GM19023 (cell line): ENCODE results near the gene CRIM1.
A peak's percentile ranks its signal among the peaks of the same experiment; 100 is the strongest.

Experiments
- ATAC-seq: cut with Tn5 transposase; IDR thresholded peaks from one replicate; pipeline ENCODE4 v1.9.1; 2021; ENCODE audit warnings: mild to moderate bottlenecking, moderate library complexity; ENCODE audit not compliant: unreplicated experiment

Gene CRIM1

DNA sequence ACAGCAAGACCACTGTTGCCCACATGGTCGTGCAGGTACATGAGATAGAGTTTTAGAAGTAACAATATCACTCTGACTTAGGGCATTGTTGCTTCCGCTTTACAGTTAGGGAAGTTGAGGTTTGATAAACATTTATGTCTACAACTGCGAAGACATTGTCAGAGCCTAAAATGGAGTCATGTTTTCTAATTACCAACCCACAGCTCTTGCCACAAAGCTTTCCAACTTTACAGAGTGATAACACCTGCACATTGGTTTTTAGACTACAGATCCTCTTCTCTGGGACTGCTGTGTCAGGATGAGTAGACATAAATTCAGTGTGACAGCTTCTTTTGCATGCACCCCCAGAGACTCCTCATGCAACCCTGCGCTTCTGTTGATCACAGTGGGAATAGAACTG, 123.4 kb downstream of the CRIM1 start:
- ATAC-seq, result no peak

DNA sequence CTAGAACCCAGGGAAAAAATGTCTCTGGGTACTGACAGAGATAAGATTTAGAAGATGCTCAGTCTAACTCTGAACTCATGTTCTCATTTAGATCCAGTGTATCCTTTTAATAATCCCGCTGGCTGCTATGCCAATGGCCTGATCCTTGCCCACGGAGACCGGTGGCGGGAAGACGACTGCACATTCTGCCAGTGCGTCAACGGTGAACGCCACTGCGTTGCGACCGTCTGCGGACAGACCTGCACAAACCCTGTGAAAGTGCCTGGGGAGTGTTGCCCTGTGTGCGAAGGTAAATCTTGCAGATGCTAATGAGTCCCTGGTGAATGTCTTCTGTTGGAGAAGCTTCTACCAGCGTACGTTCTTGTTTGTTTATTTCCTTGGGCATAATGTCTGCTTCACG, 123.8 kb downstream of the CRIM1 start:
- no peak for ATAC-seq

DNA sequence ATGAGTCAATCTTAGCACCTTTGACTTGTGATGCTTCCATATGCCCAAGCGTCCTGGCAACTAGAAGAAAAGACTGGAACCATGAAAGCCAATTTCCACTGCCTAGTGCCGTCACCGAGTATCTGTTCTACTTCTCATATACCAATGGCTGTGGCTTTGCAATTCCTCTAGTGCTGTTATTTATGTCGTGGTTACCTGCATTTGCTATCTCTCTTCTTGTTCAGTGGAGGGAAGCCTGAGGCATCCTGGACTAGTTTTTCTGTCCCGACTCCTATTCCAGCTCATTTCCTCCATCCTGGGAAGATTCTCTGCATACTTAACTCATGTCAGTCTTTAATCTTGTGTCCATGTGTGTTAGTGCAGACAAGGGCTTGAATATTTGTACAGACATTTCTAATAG, 124.5 kb downstream of the CRIM1 start:
- no peak for ATAC-seq

DNA sequence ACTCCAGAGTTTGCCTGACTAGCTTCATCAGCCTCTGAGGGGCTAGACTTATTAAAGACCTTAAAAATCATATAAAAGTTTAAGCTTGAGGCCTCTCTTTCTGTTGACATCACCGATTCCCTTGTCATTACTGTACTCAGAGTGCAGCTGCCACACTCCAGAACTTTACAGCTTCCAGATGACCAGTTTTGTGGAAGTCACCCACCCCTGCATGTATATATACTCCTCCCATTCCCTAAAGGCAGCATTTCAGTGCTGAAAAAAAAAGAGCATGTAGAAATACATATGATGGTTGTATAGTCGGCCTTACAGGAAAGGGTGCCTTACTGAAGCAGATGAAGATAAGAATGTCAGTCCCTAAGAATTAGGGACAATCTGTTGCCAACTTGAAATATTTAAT, 125.1 kb downstream of the CRIM1 start:
- ATAC-seq, result no peak

DNA sequence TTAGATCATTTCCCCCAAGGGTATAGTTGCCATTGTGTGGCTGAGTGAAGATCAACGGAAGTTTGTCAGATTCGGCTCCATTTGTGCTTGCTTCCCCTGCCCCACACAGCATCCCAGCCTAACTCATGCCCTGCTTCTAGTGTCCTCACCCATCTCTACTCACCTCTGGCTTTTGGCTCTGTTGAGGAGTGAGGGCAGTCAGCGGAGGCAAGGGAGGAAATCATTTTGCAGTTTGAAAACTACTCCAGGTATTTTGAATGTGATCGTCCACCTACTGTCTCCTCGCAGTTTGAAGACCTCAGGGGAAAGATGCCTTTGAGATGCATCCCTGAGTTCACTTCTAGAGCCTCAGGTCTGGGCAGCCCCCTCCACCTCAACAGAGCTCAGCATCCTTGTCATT, 126.1 kb downstream of the CRIM1 start:
- no peak for ATAC-seq

DNA sequence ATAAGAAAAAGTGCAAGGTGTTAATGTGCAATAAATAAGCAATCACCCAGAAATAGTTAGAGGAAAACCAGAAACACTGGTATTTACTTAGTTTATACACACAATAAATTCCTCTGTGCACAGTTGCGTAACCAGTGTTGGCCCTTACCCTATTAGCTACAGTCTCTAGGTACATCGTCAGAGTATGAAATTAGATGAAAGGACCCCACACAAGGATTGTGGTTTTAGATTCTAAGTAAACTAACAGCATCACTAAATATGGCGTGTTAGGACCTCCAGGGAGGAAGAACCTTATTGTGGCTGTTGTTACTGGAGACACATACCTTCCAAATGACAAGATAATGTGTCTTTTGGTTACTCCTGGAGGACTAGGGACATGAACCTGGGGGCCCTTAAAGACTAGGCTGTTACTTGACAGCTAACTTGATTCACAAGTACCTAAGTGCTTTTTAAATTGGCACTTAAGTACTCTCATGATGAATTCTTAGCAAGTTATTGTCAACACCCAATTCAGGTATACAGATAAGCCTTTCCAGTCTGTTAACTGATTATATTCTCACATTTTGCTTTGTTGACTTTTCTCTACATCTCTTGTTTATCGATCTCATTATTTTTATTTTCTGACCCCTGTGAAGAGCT, 127.1 kb downstream of the CRIM1 start:
- ATAC-seq, result no peak

DNA sequence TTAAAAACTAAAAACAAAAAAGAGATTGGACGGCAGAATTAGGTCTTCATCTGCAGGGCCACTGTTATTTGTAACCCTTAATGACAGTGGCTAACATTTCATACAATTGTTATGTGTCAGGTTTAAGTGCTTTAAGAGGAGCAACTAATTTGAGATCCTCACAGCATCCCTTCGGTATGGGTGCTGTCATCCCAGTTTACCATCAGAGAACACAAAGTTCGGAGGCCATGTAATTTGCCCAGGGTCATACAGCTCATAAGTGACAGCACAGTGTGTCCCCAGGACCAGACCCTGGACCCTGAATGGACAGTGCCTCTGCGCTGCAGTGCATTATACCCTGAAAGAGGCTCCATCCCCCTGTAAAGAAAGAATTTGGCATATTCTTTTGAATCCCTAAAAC, 127.7 kb downstream of the CRIM1 start:
- ATAC-seq, result no peak

DNA sequence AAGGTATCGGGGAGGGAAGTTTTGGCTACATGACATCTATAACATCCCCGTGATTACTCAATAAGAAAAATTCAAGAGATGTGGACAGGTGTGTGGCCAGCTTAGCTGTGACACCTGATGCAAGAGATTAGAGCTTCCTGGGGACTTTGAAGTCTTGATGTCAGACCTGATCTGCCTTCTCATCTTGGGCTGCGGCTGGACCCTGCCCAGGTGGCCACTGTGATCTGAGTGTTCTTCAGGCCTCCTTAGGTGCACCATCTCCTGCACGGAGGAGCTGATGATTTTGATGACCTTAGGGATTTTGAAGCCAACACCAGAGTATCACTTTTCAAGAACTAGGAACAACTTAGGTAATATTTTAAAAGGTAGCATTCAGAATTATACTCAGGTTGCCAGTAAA, 128.9 kb downstream of the CRIM1 start:
- no peak for ATAC-seq

DNA sequence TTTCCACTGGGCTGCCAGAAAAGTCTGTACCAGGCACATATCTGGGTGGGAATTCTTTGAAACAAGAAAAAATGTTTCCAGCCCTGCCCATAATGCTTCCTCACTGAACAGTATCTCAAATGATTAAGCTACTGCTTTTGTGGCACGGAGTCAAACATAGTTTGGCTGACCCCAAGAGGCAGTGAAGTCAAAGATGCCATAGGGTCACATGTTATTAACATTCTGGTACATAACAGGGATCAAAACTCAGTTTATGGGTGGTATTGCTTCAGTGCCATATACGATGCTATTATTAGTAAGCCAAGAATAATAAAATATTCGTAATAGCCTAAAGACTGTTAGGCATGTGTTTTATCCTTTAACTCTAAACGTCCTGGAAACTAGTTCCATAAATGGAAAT, 129.9 kb downstream of the CRIM1 start:
- no peak for ATAC-seq

DNA sequence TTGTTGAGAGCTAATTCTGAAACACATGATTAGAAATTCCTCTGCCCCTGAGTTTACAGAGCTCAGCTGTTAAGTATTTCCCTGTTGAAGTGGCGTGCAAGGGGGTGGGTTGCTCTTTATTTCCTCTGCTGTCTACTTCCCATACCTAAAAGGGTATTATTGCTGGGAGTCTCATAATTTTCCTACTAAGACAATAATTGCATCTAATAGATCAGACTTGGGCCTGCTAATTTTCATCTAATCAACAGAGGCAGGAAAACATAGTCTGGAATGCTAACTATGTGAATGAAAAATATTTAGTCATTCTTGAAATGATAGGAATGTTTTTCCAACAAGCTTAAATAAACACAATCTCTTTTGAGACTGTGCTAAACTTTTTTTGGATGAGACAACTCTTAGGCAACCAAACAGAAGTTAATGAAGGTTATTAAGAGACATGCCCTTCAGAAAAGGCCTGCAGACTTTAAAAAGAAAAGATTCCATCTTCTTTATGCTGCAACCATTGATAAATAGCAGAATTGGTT, 131.0 kb downstream of the CRIM1 start:
- no peak for ATAC-seq

DNA sequence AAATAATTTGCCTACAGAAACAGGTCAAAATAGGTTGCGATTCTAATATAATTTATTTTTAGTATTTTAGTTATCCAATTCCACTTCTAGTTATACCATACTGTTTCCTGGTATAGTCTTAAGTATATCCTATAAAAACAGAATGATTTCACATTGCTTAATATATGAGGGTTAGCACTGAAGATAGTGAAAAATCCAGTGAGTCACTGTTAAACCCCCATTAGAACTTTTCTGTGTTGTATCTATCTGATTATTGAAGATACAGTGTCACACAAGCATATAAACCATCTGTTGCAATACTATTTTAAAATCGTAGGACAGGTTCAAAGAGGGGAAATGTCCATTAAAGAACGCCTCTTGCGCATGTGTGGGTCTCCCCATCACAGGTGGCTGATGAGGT, 132.4 kb downstream of the CRIM1 start:
- no peak for ATAC-seq

DNA sequence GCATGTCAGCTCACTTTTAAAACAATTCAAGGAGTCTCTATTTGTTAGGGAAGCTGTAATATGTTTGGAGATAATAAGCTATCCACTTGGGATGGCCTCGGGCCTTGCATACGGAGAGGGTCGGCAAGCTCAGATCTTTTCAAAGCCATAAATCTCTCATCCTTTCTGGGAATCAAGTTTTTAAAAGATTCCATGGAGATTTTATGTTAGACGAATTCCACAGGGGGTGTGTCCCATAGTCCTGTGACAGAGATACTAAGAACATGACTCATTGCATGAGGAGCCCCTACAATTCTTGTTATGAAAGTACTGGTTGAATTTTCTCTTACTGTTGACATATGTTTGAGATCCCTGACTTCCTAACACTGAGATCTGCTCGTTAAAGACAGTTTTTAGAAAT, 133.7 kb downstream of the CRIM1 start:
- no peak for ATAC-seq

DNA sequence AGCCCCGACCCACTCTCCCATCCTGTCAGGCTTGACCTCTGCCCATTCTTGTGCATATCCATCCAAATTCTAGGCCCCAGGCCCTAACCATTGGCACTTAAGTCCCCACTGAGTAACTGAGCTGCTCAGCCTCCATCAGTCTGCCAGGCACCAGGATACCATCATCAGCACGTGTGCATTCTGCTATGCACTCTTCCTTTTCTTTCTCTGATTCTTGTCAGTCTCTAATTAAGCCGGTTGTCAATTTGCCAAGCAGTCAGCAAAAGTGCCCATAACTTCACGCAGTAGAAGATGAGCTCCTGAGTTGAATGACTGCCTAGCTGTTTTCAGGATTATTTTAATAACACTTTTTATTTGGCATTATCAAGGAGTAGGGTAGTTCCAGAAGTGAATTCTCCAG, 135.2 kb downstream of the CRIM1 start:
- no peak for ATAC-seq

DNA sequence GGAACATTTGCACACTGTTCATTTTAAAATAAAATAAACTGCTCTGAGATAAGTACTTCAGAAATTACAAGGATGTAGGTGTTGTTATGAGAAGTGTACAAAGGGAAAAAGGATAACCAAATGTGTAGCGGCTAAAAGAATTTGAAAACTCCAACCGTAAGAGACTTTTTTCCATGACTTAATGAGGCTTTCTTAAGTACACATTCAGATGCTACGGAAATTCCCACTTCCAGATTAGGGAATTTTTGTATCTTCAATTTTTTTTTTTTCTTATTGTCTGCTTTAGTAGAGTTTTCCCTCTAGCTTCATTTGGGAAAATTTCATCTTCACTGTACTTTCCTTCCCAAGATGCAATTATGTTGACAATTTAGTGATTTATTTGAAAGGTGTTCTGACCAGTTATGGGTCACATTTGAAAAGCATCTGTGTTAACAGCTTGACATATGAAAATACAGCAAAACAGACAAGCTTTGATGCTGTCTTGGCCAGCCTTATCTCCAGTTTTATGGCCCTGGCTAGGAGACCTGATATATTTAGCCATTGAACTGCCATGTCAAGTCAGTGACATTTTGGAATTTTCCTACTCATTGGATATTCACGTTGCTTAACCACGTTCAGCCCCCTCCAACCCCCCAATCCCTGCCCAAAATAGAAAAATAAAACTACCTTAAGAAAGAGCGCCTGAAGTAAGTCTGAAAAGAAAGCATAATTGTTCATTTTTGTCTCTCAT, 136.8 kb downstream of the CRIM1 start:
- ATAC-seq, result no peak

DNA sequence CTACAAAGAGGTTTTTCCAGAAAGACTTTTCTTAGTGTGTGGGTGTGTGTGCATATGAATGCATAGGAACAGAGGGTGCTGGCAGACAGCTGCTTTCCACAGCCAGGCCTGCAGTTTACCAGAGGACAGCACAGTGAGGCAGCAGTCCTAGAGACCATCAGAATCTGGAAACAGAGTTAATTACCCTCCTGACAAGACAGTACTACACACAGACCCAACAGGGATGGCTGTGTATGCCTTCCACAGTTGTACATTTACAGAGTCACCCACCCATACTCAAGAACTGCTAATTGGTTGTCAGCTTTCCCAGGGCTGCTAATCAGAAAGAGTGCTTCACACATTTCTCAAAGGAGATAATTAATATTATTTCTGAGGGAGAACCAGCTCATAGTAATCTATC, 137.7 kb downstream of the CRIM1 start:
- no peak for ATAC-seq

DNA sequence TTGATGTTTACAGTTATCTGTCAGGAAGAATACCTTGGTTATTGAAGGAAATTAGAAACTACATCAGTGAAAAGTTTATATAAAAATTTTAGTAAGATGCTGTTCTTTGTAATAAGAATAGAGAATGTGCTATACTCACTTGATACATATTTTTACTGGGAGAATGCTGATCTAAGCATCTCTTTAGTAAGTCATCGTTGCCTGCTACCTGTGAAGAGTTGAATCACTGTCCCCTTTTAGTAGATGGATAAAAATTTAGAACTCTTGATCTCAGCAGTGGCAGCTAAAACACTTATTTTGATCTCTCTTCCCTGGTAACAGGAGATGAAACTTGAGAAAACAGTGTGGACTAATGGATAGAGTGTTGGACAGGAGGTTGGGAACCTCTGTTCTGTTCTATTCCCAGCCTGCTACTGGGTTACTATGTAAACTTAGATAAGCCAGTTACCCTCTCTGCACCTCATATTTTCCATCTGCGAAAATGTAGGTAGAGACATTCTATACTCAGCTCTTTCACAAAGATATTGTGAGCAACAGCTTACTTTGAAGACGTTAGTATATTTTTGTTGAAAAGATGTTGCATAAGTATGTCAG, 142.1 kb downstream of the CRIM1 start:
- ATAC-seq, result no peak

DNA sequence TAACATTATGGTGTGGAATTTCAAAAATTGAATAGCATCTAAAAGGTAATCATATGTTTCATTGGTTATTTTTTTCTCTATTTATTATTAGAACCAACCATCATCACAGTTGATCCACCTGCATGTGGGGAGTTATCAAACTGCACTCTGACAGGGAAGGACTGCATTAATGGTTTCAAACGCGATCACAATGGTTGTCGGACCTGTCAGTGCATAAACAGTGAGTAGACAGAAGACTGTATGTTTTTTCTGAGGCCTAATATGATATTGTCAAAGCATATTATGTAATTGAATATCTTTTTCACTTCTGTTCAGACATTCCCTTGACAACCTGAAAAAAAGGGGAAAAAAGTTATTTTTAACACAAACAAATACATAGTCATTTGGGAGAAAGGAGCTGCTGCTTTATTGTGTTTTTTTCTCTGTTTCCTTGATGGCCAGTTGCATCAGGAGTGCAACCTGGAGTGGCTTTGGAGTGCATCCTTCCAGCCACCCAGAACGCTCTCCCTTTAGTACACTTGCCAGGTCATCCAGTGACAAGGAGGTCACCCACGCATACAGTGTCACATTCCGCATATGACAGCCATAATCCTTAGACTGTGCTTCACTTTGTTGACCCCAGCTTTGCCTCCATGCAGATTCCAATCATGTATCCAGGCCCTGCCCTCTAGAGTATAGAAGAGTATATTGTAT, 143.7 kb downstream of the CRIM1 start:
- no peak for ATAC-seq

DNA sequence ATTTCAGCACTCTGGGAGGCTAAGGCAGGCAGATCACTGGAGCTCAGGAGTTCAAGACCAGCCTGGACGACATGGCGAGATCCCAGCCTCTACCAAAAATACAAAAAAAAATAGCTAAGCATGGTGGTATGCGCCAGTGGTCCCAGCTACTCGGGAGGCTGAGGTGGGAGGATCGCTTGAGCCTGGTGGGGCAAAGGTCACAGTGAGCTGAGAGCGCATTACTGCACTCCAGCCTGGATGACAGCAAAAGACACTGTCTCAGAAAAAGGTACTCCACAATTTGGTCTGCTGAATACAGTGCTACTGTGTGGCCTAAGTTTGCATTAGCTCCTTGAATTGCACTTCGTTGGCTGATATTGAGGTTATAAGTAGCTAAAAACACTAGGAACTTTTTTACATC, 144.5 kb downstream of the CRIM1 start:
- ATAC-seq, result no peak

DNA sequence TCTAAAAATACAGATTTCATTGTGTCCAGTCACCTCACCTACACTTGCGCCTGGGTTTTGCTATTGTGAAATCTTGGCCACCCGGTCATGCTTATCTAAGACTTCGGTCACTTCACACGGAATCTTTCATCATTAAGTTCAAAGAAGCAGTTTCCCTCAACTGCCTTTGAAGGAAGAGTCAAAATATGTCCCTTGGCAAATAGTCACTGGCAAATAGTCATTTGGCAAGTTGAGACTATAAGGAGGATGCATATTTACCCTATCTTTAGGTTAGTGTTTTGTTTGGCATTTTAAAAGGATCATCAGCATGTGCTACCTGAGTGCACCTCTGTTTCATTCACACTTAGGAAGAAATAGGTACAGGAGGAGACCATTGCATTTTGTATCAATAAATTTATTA, 146.5 kb downstream of the CRIM1 start:
- ATAC-seq, result no peak

DNA sequence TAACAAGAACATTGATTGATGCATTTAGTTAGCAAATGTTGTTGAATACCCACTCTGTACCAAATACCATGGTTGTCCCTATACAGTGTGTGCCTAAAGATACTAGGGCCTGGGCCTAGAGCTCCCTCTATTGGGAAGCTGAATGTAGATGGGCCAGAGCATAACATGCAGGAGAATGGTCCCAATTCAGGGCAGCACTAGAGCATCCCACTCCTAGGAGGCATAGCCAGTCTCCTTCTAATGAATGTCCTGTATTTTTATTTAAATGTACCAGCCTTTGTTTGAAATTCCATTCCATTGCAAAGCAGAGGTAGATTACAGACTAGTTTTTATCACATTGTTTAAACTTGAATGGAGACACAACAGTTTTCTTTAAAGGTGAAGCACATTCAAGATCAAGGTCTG, 151.8 kb downstream of the CRIM1 start:
- ATAC-seq, result peak; percentile 89

DNA sequence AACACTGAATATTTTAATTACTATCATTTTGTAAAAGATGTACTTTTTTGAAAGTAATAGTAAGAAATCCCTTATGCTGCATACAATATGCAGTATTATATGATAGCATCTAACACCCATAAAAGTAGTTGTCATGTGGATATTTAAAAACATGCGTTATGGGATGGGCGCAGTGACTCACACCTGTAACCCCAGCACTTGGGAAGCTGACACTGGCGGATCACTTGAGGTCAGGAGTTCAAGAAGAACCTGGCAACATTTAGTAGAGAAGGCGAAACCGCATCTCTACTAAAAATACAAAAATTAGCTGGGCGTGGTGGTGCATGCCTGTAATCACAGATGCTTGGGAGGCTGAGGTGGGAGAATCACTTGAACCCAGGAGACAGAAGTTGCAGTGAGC, 153.5 kb downstream of the CRIM1 start:
- no peak for ATAC-seq
